Measurements from ENCODE around the gene BSCL2. TPM values are rescaled to one million over a fixed set of nuclear protein-coding genes. Genes with fewer than 3 reads are reported as not detected.

The BSCL2 gene
- total RNA-seq, 1 experiment from 2014 or later: 97.2 TPM

GRCh38 chr11:62705880-62706849 is 1.1 kb downstream of the BSCL2 start:
- ATAC-seq (peak; percentile 61), DNase-seq (ENCODE audit: low spot score) (peak; percentile 96)
- no peaks in the 10 kb centered on the region; the same call in 1 of the 2 replicates for H3K27me3 Mint-ChIP-seq (ENCODE audit: low read depth)
- POLR2A ChIA-PET: interaction anchor here (0.6 to 6.0 kb wide), 15 partner anchors 18 to 153 kb away, joined by 3 to 35 read pairs (median 6); partner anchors contain the start of genes B3GAT3, C11orf98, CSKMT and HNRNPUL2
- peak overlapping the region; percentile 98 for H3K27ac Mint-ChIP-seq
- CTCF ChIA-PET: interaction anchor here (0.6 to 4.0 kb wide), 23 partner anchors 10 to 312 kb away, joined by 3 to 24 read pairs (median 4); partner anchors contain the start of genes C11orf98, CSKMT, EML3 and GANAB
- H3K9me3 Mint-ChIP-seq: no peaks in the 10 kb centered on the region
- H3K4me3 Mint-ChIP-seq: peak overlapping the region; percentile 92
- peaks cover 28% of the 10 kb centered on the region for H3K36me3 Mint-ChIP-seq
- H3K4me1 Mint-ChIP-seq: peaks cover 38% of the 10 kb centered on the region
- TF ChIP-seq NR3C1 (CRISPR knock-in tag; conservative IDR thresholded peaks at IDR 0.05; ENCODE audit: low read depth) (no peak), E2F5 (CRISPR knock-in tag; IDR thresholded peaks at IDR 0.05) (peak; percentile 25; the same call in 1 of the 2 replicates), JUN (CRISPR knock-in tag; IDR thresholded peaks at IDR 0.05) (no peak), RORB (CRISPR knock-in tag; IDR thresholded peaks at IDR 0.05) (0 out of 2 replicates have a peak, but pooled peaks have one; percentile 3), TCF7 (CRISPR knock-in tag; IDR thresholded peaks at IDR 0.05; ENCODE audit: low read depth) (no peak), GABPB1 (CRISPR knock-in tag; IDR thresholded peaks at IDR 0.05) (no peak), ZNF416 (CRISPR knock-in tag; IDR thresholded peaks at IDR 0.05) (peak; percentile 50; the same call in 1 of the 2 replicates), AR (CRISPR knock-in tag; IDR thresholded peaks at IDR 0.05) (no peak), GTF2I (CRISPR knock-in tag; conservative IDR thresholded peaks at IDR 0.05) (no peak), EMX1 (CRISPR knock-in tag; IDR thresholded peaks at IDR 0.05) (no peak), MAX (CRISPR knock-in tag; IDR thresholded peaks at IDR 0.05) (peak; percentile 47), SP1 (CRISPR knock-in tag; conservative IDR thresholded peaks at IDR 0.05) (peak; percentile 83), JAZF1 (CRISPR knock-in tag; IDR thresholded peaks at IDR 0.05) (no peak), ZNF121 (CRISPR knock-in tag; IDR thresholded peaks at IDR 0.05) (no peak), ELF4 (CRISPR knock-in tag; IDR thresholded peaks at IDR 0.05; ENCODE audit: low read depth) (no peak), IRF2 (CRISPR knock-in tag; IDR thresholded peaks at IDR 0.05; ENCODE audit: borderline replicate concordance, low read depth) (no peak), CREB1 (CRISPR knock-in tag; IDR thresholded peaks at IDR 0.05) (no peak), ATF1 (CRISPR knock-in tag; IDR thresholded peaks at IDR 0.05) (0 out of 2 replicates have a peak, but pooled peaks have one; percentile 34), FOXP1 (CRISPR knock-in tag; IDR thresholded peaks at IDR 0.05; ENCODE audit: borderline replicate concordance) (0 out of 2 replicates have a peak, but pooled peaks have one; percentile 14), USF2 (CRISPR knock-in tag; IDR thresholded peaks at IDR 0.05) (0 out of 2 replicates have a peak, but pooled peaks have one; percentile 20), FOXK1 (CRISPR knock-in tag; IDR thresholded peaks at IDR 0.05) (0 out of 2 replicates have a peak, but pooled peaks have one; percentile 41), RELA (CRISPR knock-in tag; IDR thresholded peaks at IDR 0.05; ENCODE audit: borderline replicate concordance) (no peak)
- TF ChIP-seq, protein P1, sequence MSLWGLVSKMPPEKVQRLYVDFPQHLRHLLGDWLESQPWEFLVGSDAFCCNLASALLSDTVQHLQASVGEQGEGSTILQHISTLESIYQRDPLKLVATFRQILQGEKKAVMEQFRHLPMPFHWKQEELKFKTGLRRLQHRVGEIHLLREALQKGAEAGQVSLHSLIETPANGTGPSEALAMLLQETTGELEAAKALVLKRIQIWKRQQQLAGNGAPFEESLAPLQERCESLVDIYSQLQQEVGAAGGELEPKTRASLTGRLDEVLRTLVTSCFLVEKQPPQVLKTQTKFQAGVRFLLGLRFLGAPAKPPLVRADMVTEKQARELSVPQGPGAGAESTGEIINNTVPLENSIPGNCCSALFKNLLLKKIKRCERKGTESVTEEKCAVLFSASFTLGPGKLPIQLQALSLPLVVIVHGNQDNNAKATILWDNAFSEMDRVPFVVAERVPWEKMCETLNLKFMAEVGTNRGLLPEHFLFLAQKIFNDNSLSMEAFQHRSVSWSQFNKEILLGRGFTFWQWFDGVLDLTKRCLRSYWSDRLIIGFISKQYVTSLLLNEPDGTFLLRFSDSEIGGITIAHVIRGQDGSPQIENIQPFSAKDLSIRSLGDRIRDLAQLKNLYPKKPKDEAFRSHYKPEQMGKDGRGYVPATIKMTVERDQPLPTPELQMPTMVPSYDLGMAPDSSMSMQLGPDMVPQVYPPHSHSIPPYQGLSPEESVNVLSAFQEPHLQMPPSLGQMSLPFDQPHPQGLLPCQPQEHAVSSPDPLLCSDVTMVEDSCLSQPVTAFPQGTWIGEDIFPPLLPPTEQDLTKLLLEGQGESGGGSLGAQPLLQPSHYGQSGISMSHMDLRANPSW (CRISPR knock-in tag; conservative IDR thresholded peaks at IDR 0.05; ENCODE audit: low read depth): no peak
- TF ChIP-seq, protein P2, sequence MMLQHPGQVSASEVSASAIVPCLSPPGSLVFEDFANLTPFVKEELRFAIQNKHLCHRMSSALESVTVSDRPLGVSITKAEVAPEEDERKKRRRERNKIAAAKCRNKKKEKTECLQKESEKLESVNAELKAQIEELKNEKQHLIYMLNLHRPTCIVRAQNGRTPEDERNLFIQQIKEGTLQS (CRISPR knock-in tag; conservative IDR thresholded peaks at IDR 0.05): 0 out of 2 replicates have a peak, but pooled peaks have one; percentile 46
- TF ChIP-seq, protein P3, sequence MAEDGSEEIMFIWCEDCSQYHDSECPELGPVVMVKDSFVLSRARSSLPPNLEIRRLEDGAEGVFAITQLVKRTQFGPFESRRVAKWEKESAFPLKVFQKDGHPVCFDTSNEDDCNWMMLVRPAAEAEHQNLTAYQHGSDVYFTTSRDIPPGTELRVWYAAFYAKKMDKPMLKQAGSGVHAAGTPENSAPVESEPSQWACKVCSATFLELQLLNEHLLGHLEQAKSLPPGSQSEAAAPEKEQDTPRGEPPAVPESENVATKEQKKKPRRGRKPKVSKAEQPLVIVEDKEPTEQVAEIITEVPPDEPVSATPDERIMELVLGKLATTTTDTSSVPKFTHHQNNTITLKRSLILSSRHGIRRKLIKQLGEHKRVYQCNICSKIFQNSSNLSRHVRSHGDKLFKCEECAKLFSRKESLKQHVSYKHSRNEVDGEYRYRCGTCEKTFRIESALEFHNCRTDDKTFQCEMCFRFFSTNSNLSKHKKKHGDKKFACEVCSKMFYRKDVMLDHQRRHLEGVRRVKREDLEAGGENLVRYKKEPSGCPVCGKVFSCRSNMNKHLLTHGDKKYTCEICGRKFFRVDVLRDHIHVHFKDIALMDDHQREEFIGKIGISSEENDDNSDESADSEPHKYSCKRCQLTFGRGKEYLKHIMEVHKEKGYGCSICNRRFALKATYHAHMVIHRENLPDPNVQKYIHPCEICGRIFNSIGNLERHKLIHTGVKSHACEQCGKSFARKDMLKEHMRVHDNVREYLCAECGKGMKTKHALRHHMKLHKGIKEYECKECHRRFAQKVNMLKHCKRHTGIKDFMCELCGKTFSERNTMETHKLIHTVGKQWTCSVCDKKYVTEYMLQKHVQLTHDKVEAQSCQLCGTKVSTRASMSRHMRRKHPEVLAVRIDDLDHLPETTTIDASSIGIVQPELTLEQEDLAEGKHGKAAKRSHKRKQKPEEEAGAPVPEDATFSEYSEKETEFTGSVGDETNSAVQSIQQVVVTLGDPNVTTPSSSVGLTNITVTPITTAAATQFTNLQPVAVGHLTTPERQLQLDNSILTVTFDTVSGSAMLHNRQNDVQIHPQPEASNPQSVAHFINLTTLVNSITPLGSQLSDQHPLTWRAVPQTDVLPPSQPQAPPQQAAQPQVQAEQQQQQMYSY (CRISPR knock-in tag; IDR thresholded peaks at IDR 0.05): no peak
